ENCODE measurements around the gene NAALADL2. TPM values are rescaled to one million over a fixed set of nuclear protein-coding genes. Genes with fewer than 3 reads are reported as not detected.
A peak's percentile ranks its signal among the peaks of the same experiment; 100 is the strongest.

Gene NAALADL2
- polyA plus RNA-seq, 1 donor, result 6.5 TPM

DNA sequence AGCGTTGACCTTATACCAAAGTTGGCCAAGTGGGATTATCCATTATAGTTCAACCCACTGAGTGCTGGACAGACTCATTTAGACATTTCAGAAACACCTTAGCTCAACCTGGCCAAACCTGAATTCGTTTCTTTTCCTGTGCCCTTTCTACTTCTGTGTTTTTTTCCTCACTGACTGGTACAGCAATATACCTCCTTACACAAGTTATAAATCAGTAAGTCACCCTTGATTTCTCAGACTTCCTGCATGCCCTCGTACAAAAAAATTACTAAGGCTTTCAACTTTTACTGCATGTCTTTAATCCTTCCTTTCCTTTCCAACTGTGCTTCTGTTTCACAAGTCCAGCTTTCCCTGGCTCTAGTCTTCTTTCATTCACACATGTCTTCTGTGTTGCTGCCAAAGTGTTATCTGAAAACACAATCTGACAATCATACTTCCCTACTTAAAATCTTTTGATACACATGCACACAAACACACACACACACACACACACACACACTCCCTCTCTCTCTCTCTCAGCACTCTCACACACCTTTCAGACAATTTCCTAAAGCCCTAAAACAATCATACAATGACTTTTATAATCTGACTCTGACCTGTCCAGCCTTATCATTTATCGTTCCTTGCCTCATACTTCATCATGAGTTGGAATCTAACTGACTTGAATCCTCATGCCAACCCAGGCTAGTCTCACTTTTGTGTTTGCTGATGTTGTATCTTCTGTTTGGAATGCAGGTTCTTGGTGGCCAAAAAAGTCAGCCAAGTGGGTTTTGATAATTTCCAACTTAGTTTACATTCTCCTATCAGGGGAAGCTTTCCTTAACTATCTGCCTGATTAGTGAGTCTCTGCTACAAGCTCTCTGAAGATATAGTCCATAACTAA, 436.4 kb downstream of the NAALADL2 start:
- no peaks in the 10 kb centered on the region for H3K9me3 ChIP-seq (ENCODE audit: control insufficient read depth, low read depth, low read length)
- no peaks in the 10 kb centered on the region for H3K36me3 ChIP-seq (ENCODE audit: control insufficient read depth, insufficient read depth, low read length)
- H3K4me3 ChIP-seq (ENCODE audit: low read length), result no peak overlapping the region
- WGBS (ENCODE audit: insufficient coverage, low lambda C conversion rate), result 100% methylated on average over 1 of the region's 4 CpGs
- no peak overlapping the region for H3K27ac ChIP-seq (ENCODE audit: low read length)
- no peaks in the 10 kb centered on the region for H3K4me1 ChIP-seq (ENCODE audit: control insufficient read depth, insufficient read depth, low read length)
- H3K27me3 ChIP-seq (ENCODE audit: control insufficient read depth, insufficient read depth, low read length), result no peaks in the 10 kb centered on the region
- no peak for DNase-seq

DNA sequence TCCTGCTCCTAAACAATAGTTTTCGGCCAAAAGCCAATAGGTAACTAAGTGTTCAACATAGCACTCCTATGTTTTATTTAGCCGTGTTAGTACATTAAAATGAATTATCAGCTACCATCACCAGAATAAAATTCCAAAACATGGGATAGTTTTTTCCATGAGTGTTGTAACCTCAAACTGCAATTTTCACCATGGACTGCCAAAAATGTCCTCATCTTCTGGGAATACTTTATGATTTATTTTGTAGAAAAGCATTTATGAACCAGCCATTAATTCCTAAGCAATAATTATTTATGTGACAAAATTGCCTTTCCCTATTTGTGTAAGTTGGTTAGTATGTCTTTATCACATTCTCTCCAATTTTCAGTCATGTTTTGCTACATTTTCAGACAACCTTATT, 438.1 kb downstream of the NAALADL2 start:
- H3K27ac ChIP-seq (ENCODE audit: low read length), result no peak overlapping the region
- no peaks in the 10 kb centered on the region for H3K36me3 ChIP-seq (ENCODE audit: control insufficient read depth, insufficient read depth, low read length)
- H3K27me3 ChIP-seq (ENCODE audit: control insufficient read depth, insufficient read depth, low read length), result no peaks in the 10 kb centered on the region
- no peaks in the 10 kb centered on the region for H3K9me3 ChIP-seq (ENCODE audit: control insufficient read depth, low read depth, low read length)
- no peak for DNase-seq
- WGBS (ENCODE audit: insufficient coverage, low lambda C conversion rate), result no CpG with 5 or more reads among the region's 2 CpGs
- H3K4me3 ChIP-seq (ENCODE audit: low read length), result no peak overlapping the region
- H3K4me1 ChIP-seq (ENCODE audit: control insufficient read depth, insufficient read depth, low read length), result no peaks in the 10 kb centered on the region

DNA sequence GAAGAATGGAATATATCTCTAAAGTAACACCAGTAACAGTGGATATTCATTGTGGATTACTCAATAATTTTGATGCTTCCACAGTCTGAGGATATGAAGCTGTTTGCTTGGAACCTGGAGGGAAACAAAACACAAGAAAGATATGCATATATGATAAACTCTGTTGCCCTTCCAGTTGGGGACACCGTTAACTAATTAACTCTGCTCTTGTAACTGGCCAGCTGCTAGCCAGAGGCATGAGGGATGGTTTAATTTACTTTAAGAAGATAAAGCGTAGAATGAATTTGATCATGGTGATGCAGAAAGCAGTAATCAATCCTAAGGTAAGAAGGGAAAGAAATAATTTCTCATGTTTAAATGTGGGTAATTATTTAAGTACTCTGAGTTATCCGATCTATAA, 442.6 kb downstream of the NAALADL2 start:
- Histone ChIP-seq H3K4me3 (ENCODE audit: low read length) (no peak overlapping the region), H3K27me3 (ENCODE audit: control insufficient read depth, insufficient read depth, low read length) (no peaks in the 10 kb centered on the region), H3K27ac (ENCODE audit: low read length) (no peak overlapping the region), H3K4me1 (ENCODE audit: control insufficient read depth, insufficient read depth, low read length) (no peaks in the 10 kb centered on the region), H3K36me3 (ENCODE audit: control insufficient read depth, insufficient read depth, low read length) (no peaks in the 10 kb centered on the region), H3K9me3 (ENCODE audit: control insufficient read depth, low read depth, low read length) (no peaks in the 10 kb centered on the region)
- no peak for DNase-seq
- WGBS (ENCODE audit: insufficient coverage, low lambda C conversion rate), result 92% methylated on average over 2 of the region's 3 CpGs

DNA sequence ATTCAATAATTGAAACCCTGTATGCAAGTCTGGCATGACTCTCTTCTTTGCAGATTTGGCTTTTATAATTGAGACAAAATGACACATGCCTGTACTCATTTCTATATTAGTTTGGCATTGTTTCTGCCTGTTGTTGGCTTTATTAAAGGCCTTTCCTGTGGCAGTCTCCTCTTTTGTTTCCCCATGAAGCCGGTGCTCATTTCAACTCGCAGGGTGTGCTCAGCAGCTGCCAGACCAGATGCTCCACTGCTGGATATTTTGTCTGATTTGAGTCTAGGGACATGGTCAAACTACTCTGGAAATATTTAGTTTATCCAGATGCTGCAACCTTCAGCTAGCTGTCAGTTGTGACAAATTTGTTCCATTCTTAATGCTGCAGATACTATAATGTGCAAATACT, 445.3 kb downstream of the NAALADL2 start:
- Histone ChIP-seq H3K9me3 (ENCODE audit: control insufficient read depth, low read depth, low read length) (no peaks in the 10 kb centered on the region), H3K27ac (ENCODE audit: low read length) (no peak overlapping the region), H3K27me3 (ENCODE audit: control insufficient read depth, insufficient read depth, low read length) (no peaks in the 10 kb centered on the region), H3K4me1 (ENCODE audit: control insufficient read depth, insufficient read depth, low read length) (peaks cover 2% of the 10 kb centered on the region), H3K4me3 (ENCODE audit: low read length) (no peak overlapping the region), H3K36me3 (ENCODE audit: control insufficient read depth, insufficient read depth, low read length) (no peaks in the 10 kb centered on the region)
- DNase-seq, result peak in 1 of 2 donors; percentile 0
- WGBS (ENCODE audit: insufficient coverage, low lambda C conversion rate), result no CpG with 5 or more reads among the region's 2 CpGs

DNA sequence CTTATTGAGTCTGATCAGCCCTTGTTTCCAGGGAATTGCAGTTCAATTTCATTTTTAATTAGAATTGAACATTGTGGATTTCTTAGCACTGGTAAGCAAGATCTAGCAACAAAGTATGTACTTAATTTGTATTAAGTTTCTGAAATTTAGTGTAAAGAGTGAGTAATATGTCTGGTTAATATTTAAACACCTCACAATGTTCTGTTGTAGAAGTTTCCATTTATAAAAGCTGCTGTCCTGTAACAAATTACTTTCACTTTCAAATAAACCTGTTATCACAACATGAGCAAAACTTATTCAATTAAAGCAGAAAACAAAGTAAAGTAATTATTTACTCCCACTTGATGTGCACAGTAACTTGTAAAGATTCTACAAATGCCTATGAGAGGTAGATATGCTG, 448.5 kb downstream of the NAALADL2 start:
- Histone ChIP-seq H3K27ac (ENCODE audit: low read length) (no peak overlapping the region), H3K27me3 (ENCODE audit: control insufficient read depth, insufficient read depth, low read length) (no peaks in the 10 kb centered on the region), H3K4me3 (ENCODE audit: low read length) (no peak overlapping the region), H3K9me3 (ENCODE audit: control insufficient read depth, low read depth, low read length) (no peaks in the 10 kb centered on the region), H3K36me3 (ENCODE audit: control insufficient read depth, insufficient read depth, low read length) (no peaks in the 10 kb centered on the region), H3K4me1 (ENCODE audit: control insufficient read depth, insufficient read depth, low read length) (peaks cover 2% of the 10 kb centered on the region)
- peak in 1 of 2 donors; percentile 11 for DNase-seq

DNA sequence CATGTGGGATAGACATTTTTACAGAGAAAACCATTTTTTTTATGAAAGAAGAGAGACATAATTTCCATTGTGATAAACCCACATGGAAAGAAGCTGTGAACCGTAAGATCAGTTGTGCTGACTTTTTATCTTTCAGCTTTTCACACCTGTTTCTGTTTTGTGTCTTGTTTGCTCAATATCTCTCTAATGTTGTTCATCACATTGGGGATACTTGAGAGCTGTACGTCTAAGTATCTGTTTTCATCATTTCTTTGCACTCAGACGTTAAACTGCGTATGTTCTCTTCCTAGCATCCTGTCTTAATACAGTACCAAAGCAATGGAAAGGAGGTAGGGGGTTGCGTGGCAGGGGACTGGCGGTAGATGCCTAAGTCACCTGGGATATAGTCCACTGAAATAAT, 449.0 kb downstream of the NAALADL2 start:
- H3K9me3 ChIP-seq (ENCODE audit: control insufficient read depth, low read depth, low read length), result no peaks in the 10 kb centered on the region
- peaks cover 2% of the 10 kb centered on the region for H3K4me1 ChIP-seq (ENCODE audit: control insufficient read depth, insufficient read depth, low read length)
- H3K4me3 ChIP-seq (ENCODE audit: low read length), result no peak overlapping the region
- no peak overlapping the region for H3K27ac ChIP-seq (ENCODE audit: low read length)
- H3K36me3 ChIP-seq (ENCODE audit: control insufficient read depth, insufficient read depth, low read length), result no peaks in the 10 kb centered on the region
- 52% methylated on average over 3 of the region's 6 CpGs for WGBS (ENCODE audit: insufficient coverage, low lambda C conversion rate)
- no peaks in the 10 kb centered on the region for H3K27me3 ChIP-seq (ENCODE audit: control insufficient read depth, insufficient read depth, low read length)
- no peak for DNase-seq

DNA sequence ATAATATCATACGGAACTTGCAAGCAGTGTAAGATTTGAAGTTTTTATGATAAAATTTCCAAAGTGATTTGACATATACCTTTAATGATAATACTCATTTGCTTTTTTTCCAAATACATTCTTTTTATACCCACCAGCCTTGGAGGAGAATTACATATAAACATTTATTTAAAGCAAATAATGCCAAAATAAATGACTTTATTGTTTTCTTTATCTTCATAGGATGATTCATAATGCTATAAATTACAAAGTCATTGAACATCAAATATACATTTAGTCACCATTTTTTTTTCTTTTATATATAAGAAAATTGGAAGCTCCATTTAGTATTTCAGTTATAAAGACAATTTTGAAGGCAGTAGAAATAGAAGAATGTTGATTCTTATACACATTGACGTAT, 450.9 kb downstream of the NAALADL2 start:
- Histone ChIP-seq H3K4me1 (ENCODE audit: control insufficient read depth, insufficient read depth, low read length) (peaks cover 2% of the 10 kb centered on the region), H3K9me3 (ENCODE audit: control insufficient read depth, low read depth, low read length) (no peaks in the 10 kb centered on the region), H3K27me3 (ENCODE audit: control insufficient read depth, insufficient read depth, low read length) (no peaks in the 10 kb centered on the region), H3K27ac (ENCODE audit: low read length) (no peak overlapping the region), H3K4me3 (ENCODE audit: low read length) (no peak overlapping the region), H3K36me3 (ENCODE audit: control insufficient read depth, insufficient read depth, low read length) (no peaks in the 10 kb centered on the region)
- DNase-seq, result no peak
- 100% methylated on average over 1 of the region's 2 CpGs for WGBS (ENCODE audit: insufficient coverage, low lambda C conversion rate)

DNA sequence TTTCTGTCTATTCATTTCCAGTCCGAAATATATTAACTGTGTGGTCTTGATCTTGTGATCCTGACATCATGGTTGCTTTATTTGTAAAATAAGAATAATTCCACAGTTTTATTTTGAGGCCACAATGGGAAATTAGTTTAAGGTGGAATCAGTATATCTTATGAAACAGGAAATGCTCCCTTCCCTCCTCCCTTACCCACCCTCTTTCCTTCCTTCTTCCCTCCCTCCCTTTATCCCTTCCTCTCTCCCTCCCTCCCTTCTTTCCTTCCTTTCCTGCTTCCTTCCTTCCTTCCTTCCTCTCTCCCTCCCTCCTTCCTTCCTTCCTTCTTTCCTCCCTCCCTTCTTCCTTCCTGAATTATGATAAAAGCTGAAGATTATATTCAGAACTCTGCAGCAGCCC, 452.3 kb downstream of the NAALADL2 start:
- Histone ChIP-seq H3K9me3 (ENCODE audit: control insufficient read depth, low read depth, low read length) (no peaks in the 10 kb centered on the region), H3K4me1 (ENCODE audit: control insufficient read depth, insufficient read depth, low read length) (peaks cover 2% of the 10 kb centered on the region), H3K27ac (ENCODE audit: low read length) (no peak overlapping the region), H3K36me3 (ENCODE audit: control insufficient read depth, insufficient read depth, low read length) (no peaks in the 10 kb centered on the region), H3K27me3 (ENCODE audit: control insufficient read depth, insufficient read depth, low read length) (no peaks in the 10 kb centered on the region), H3K4me3 (ENCODE audit: low read length) (no peak overlapping the region)
- no peak for DNase-seq
- 100% methylated on average over 1 of the region's 1 CpG for WGBS (ENCODE audit: insufficient coverage, low lambda C conversion rate)

DNA sequence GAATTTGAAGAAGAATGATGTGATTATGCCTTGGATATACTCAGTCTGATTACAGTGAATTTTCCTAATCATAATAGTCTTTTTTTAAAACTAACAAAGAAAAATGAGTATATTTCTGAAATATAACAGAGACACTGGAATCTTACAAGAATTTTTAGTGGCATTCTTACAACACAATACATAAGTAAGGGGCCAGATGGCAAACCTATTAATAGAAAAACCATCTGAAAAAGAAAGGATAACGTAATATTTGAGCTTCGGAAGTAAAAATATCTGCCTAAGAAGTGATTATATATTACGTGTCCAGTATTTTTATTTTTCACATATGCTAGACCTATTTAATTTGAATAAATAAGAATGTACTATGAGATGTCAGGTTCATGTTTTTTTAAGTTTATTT, 452.8 kb downstream of the NAALADL2 start:
- no peak for DNase-seq
- WGBS (ENCODE audit: insufficient coverage, low lambda C conversion rate), result 69% methylated on average over 3 of the region's 3 CpGs
- H3K9me3 ChIP-seq (ENCODE audit: control insufficient read depth, low read depth, low read length), result no peaks in the 10 kb centered on the region

DNA sequence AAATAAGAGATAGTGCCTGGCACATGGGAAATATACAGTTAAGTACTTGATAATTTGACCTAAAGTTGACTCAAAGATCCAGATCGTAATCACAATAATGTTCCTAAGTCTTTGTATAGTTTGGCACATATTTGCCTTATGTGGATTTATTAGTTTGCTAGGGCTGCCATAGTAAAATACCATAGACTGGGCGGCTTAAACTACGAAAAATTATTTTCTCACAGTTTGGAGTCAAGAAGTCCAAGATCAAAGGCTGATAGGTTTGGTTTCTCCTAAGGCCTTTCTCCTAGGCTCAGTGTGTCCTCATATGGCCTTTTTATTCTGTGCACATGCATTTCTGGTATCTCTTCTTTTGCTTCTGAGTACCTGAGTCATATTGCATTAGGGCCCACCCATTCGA, 453.7 kb downstream of the NAALADL2 start:
- H3K36me3 ChIP-seq (ENCODE audit: control insufficient read depth, insufficient read depth, low read length), result no peaks in the 10 kb centered on the region
- no peak for DNase-seq
- no peak overlapping the region for H3K27ac ChIP-seq (ENCODE audit: low read length)
- WGBS (ENCODE audit: insufficient coverage, low lambda C conversion rate), result 71% methylated on average over 1 of the region's 4 CpGs
- H3K9me3 ChIP-seq (ENCODE audit: control insufficient read depth, low read depth, low read length), result no peaks in the 10 kb centered on the region
- H3K27me3 ChIP-seq (ENCODE audit: control insufficient read depth, insufficient read depth, low read length), result no peaks in the 10 kb centered on the region
- no peak overlapping the region for H3K4me3 ChIP-seq (ENCODE audit: low read length)
- H3K4me1 ChIP-seq (ENCODE audit: control insufficient read depth, insufficient read depth, low read length), result peaks cover 2% of the 10 kb centered on the region

More for the DNA sequence above, 452.8 kb downstream of the NAALADL2 start:
- no peaks in the 10 kb centered on the region for H3K27me3 ChIP-seq (ENCODE audit: control insufficient read depth, insufficient read depth, low read length)
- H3K4me3 ChIP-seq (ENCODE audit: low read length), result no peak overlapping the region
- peaks cover 2% of the 10 kb centered on the region for H3K4me1 ChIP-seq (ENCODE audit: control insufficient read depth, insufficient read depth, low read length)
- no peak overlapping the region for H3K27ac ChIP-seq (ENCODE audit: low read length)
- H3K36me3 ChIP-seq (ENCODE audit: control insufficient read depth, insufficient read depth, low read length), result no peaks in the 10 kb centered on the region

DNA sequence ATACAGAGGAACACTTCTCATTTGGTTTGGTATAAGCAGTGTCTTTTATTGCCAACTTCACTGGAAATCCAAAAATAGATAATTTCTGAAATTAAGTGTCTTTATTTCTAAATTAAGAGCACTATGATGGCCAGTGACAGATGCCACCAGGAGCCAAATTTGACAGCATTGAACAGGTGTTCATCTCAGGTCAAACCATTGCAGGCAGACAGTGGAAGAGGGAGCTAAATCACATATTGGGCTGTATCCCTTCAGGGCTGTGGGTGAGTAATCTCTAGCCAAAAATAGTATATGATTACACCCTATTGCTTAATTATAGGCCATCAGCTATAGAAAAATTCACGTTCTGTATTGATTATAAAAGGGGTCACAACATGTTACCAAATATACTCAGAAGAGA, 457.7 kb downstream of the NAALADL2 start:
- Histone ChIP-seq H3K36me3 (ENCODE audit: control insufficient read depth, insufficient read depth, low read length) (no peaks in the 10 kb centered on the region), H3K4me3 (ENCODE audit: low read length) (no peak overlapping the region), H3K27me3 (ENCODE audit: control insufficient read depth, insufficient read depth, low read length) (no peaks in the 10 kb centered on the region), H3K27ac (ENCODE audit: low read length) (no peak overlapping the region), H3K4me1 (ENCODE audit: control insufficient read depth, insufficient read depth, low read length) (no peaks in the 10 kb centered on the region), H3K9me3 (ENCODE audit: control insufficient read depth, low read depth, low read length) (no peaks in the 10 kb centered on the region)
- WGBS (ENCODE audit: insufficient coverage, low lambda C conversion rate), result no CpG with 5 or more reads among the region's 1 CpG
- no peak for DNase-seq

Measured in large intestine (tissue), 3 donors.